Measurements from ENCODE around the gene IL34. TPM values are rescaled to one million over a fixed set of nuclear protein-coding genes. Genes with fewer than 3 reads are reported as not detected.
A peak's percentile ranks its signal among the peaks of the same experiment; 100 is the strongest.

Gene IL34
- total and polyA plus RNA-seq, 9 donors: 0.88 to 4.0 (median 1.8) TPM

- no peak overlapping the region for H3K4me3 ChIP-seq
- intact Hi-C loops (cut with DNase I): no loop called here
- TF ChIP-seq EP300 (IDR thresholded peaks at IDR 0.05): no peak
- no peak for TF ChIP-seq CTCF (IDR thresholded peaks at IDR 0.05)
- no peak for TF ChIP-seq POLR2A (IDR thresholded peaks at IDR 0.05)
- no peaks in the 10 kb centered on the region for H3K9me3 ChIP-seq
- H3K27ac ChIP-seq: peak overlapping the region; percentile 59 to 79
- H3K36me3 ChIP-seq: no peaks in the 10 kb centered on the region
- peak in 1 of 5 donors; percentile 49 for DNase-seq
- WGBS, 3 donors: 55 to 67% (median 64%) methylated on average over 13 to 14 of the region's 14 CpGs
- peaks cover 68% of the 10 kb centered on the region for H3K4me1 ChIP-seq (ENCODE audit: insufficient read depth)
- no peaks in the 10 kb centered on the region for H3K27me3 ChIP-seq
These were observed 45.9 kb downstream of the IL34 start for GRCh38 chr16:70692130-70692872.

- Histone ChIP-seq H3K4me3 (no peak overlapping the region), H3K4me1 (ENCODE audit: insufficient read depth) (peaks cover 67% of the 10 kb centered on the region), H3K27me3 (no peaks in the 10 kb centered on the region), H3K9me3 (no peaks in the 10 kb centered on the region), H3K27ac (peak overlapping the region; percentile 59 to 79), H3K36me3 (no peaks in the 10 kb centered on the region)
- WGBS, 3 donors: 56 to 59% (median 56%) methylated on average over 29 of the region's 29 CpGs
- intact Hi-C loops (cut with DNase I): no loop called here
- TF ChIP-seq CTCF (IDR thresholded peaks at IDR 0.05) (no peak), POLR2A (IDR thresholded peaks at IDR 0.05) (no peak), EP300 (IDR thresholded peaks at IDR 0.05) (no peak)
- peak in 2 of 5 donors; percentile 59 to 68 for DNase-seq
These were observed 46.7 kb downstream of the IL34 start for GRCh38 chr16:70692873-70693671.

GRCh38 chr16:70694088-70694867 is 47.9 kb downstream of the IL34 start:
- H3K36me3 ChIP-seq: no peaks in the 10 kb centered on the region
- H3K4me1 ChIP-seq (ENCODE audit: insufficient read depth): peaks cover 55% of the 10 kb centered on the region
- DNase-seq: peak in 1 of 5 donors; percentile 69
- no peaks in the 10 kb centered on the region for H3K27me3 ChIP-seq
- no peak overlapping the region for H3K4me3 ChIP-seq
- intact Hi-C loops (cut with DNase I): no loop called here
- TF ChIP-seq EP300 (IDR thresholded peaks at IDR 0.05) (no peak), CTCF (IDR thresholded peaks at IDR 0.05) (no peak), POLR2A (IDR thresholded peaks at IDR 0.05) (no peak)
- H3K27ac ChIP-seq: peak overlapping the region; percentile 59 to 79
- WGBS, 3 donors: 51 to 58% (median 56%) methylated on average over 17 of the region's 17 CpGs
- H3K9me3 ChIP-seq: no peaks in the 10 kb centered on the region

- WGBS, 3 donors: 72 to 81% (median 74%) methylated on average over 4 of the region's 4 CpGs
- intact Hi-C loops (cut with DNase I): no loop called here
- DNase-seq: peak in 1 of 5 donors; percentile 61
- H3K27me3 ChIP-seq: no peaks in the 10 kb centered on the region
- no peaks in the 10 kb centered on the region for H3K36me3 ChIP-seq
- no peaks in the 10 kb centered on the region for H3K9me3 ChIP-seq
- no peak overlapping the region for H3K4me3 ChIP-seq
- H3K27ac ChIP-seq: no peak overlapping the region
- H3K4me1 ChIP-seq (ENCODE audit: insufficient read depth): peaks cover 50% of the 10 kb centered on the region
- TF ChIP-seq POLR2A (IDR thresholded peaks at IDR 0.05) (no peak), EP300 (IDR thresholded peaks at IDR 0.05) (no peak), CTCF (IDR thresholded peaks at IDR 0.05) (no peak)
These were observed 48.5 kb downstream of the IL34 start for GRCh38 chr16:70694868-70695218.
